Glutamatergic neuron (in vitro differentiated cells): ENCODE data around the gene TMEM236. TPM values are rescaled to one million over a fixed set of nuclear protein-coding genes. Genes with fewer than 3 reads are reported as not detected.

Experiments
- DNase-seq: peaks from one replicate; pipeline ENCODE4 v3.0.0; 2022
- H3K27ac Mint-ChIP-seq: one replicate; pipeline ENCODE4 v1.8.0; 2020; ENCODE audit warnings: mild to moderate bottlenecking, mixed read lengths, inconsistent platforms; ENCODE audit not compliant: unreplicated experiment
- H3K27me3 Mint-ChIP-seq: one replicate; pipeline ENCODE4 v1.8.0; 2020; ENCODE audit warnings: mild to moderate bottlenecking, moderate library complexity, mixed read lengths, inconsistent platforms; ENCODE audit not compliant: unreplicated experiment
- H3K36me3 Mint-ChIP-seq: one replicate; pipeline ENCODE4 v1.8.0; 2020; ENCODE audit warnings: mild to moderate bottlenecking, mixed read lengths, inconsistent platforms; ENCODE audit not compliant: unreplicated experiment
- H3K4me1 Mint-ChIP-seq: one replicate; pipeline ENCODE4 v1.8.0; 2020; ENCODE audit warnings: mild to moderate bottlenecking, low read depth, mixed read lengths, inconsistent platforms; ENCODE audit not compliant: unreplicated experiment
- H3K4me3 Mint-ChIP-seq: one replicate; pipeline ENCODE4 v1.8.0; 2020; ENCODE audit warnings: mild to moderate bottlenecking, mixed read lengths, inconsistent platforms; ENCODE audit not compliant: unreplicated experiment
- H3K9me3 Mint-ChIP-seq: one replicate; pipeline ENCODE4 v1.8.0; 2020; ENCODE audit warnings: mild to moderate bottlenecking, moderate library complexity, mixed read lengths, inconsistent platforms; ENCODE audit not compliant: unreplicated experiment
- CTCF ChIP-seq: fragments of 200-600 bp; sonication (generic); IDR thresholded peaks from one replicate; pipeline ENCODE4 v1.5.0; 2021; ENCODE audit not compliant: partially characterized antibody, unreplicated experiment
- total RNA-seq: library from RNA; stranded (reverse); fragmentation: NEBNext Ultra II Directional; extraction: Animal tissue kit (Norgen Biotek cat#: 25700); gene quantifications from one replicate; pipeline ENCODE4 v1.2.1, GENCODE V29; 2021; ENCODE audit not compliant: unreplicated experiment

TMEM236 gene
- total RNA-seq, 1 donor from 2014 or later, result 0.07 TPM

- no peak for DNase-seq
- no peak overlapping the region for H3K4me3 Mint-ChIP-seq
- H3K27me3 Mint-ChIP-seq, result no peaks in the 10 kb centered on the region
- no peaks in the 10 kb centered on the region for H3K4me1 Mint-ChIP-seq
- no peaks in the 10 kb centered on the region for H3K9me3 Mint-ChIP-seq
- no peaks in the 10 kb centered on the region for H3K36me3 Mint-ChIP-seq
- no peak for TF ChIP-seq CTCF
- H3K27ac Mint-ChIP-seq, result no peak overlapping the region
These were observed 65.8 kb downstream of the TMEM236 start for GRCh38 chr10:17817790-17818189.

- H3K9me3 Mint-ChIP-seq, result no peaks in the 10 kb centered on the region
- no peaks in the 10 kb centered on the region for H3K27me3 Mint-ChIP-seq
- TF ChIP-seq CTCF, result no peak
These were observed 67.8 kb downstream of the TMEM236 start for GRCh38 chr10:17819836-17820235.

GRCh38 chr10:17820943-17821342, 68.9 kb downstream of the TMEM236 start:
- Mint-ChIP-seq H3K36me3 (no peaks in the 10 kb centered on the region), H3K27me3 (no peaks in the 10 kb centered on the region), H3K27ac (no peak overlapping the region), H3K4me1 (no peaks in the 10 kb centered on the region), H3K9me3 (no peaks in the 10 kb centered on the region), H3K4me3 (no peak overlapping the region)
- no peak for TF ChIP-seq CTCF
- no peak for DNase-seq

More at GRCh38 chr10:17819836-17820235, 67.8 kb downstream of the TMEM236 start:
- DNase-seq, result no peak
- Mint-ChIP-seq H3K36me3 (no peaks in the 10 kb centered on the region), H3K27ac (no peak overlapping the region), H3K4me3 (no peak overlapping the region), H3K4me1 (no peaks in the 10 kb centered on the region)

- H3K9me3 Mint-ChIP-seq, result no peaks in the 10 kb centered on the region
- DNase-seq, result no peak
- H3K4me1 Mint-ChIP-seq, result no peaks in the 10 kb centered on the region
- no peak overlapping the region for H3K27ac Mint-ChIP-seq
- no peak overlapping the region for H3K4me3 Mint-ChIP-seq
- TF ChIP-seq CTCF, result no peak
- no peaks in the 10 kb centered on the region for H3K36me3 Mint-ChIP-seq
- no peaks in the 10 kb centered on the region for H3K27me3 Mint-ChIP-seq
These were observed 69.9 kb downstream of the TMEM236 start for GRCh38 chr10:17821893-17822292.

- Mint-ChIP-seq H3K36me3 (no peaks in the 10 kb centered on the region), H3K27ac (no peak overlapping the region), H3K4me3 (no peak overlapping the region), H3K27me3 (no peaks in the 10 kb centered on the region), H3K9me3 (no peaks in the 10 kb centered on the region), H3K4me1 (no peaks in the 10 kb centered on the region)
- TF ChIP-seq CTCF, result no peak
- DNase-seq, result no peak
These were observed 79.3 kb downstream of the TMEM236 start for GRCh38 chr10:17831341-17831740.
